Endothelial cell (in vitro differentiated cells): ENCODE results near the gene ADAP2. TPM values are rescaled to one million over a fixed set of nuclear protein-coding genes. Genes with fewer than 3 reads are reported as not detected.

ENCODE experiments used
- DNase-seq: peaks from one replicate; pipeline ENCODE4 v3.0.0; 2021; ENCODE audit warnings: low spot score
- H3K27ac Mint-ChIP-seq: one replicate; pipeline ENCODE4 v1.8.0; 2021; ENCODE audit warnings: mixed read lengths, inconsistent platforms; ENCODE audit not compliant: unreplicated experiment
- H3K27me3 Mint-ChIP-seq: one replicate; pipeline ENCODE4 v1.8.0; 2021; ENCODE audit warnings: mild to moderate bottlenecking, moderate library complexity, mixed read lengths, inconsistent platforms; ENCODE audit not compliant: unreplicated experiment
- H3K36me3 Mint-ChIP-seq: one replicate; pipeline ENCODE4 v1.8.0; 2021; ENCODE audit warnings: mild to moderate bottlenecking, low read depth, mixed read lengths, inconsistent platforms; ENCODE audit not compliant: unreplicated experiment
- H3K4me1 Mint-ChIP-seq: one replicate; pipeline ENCODE4 v1.8.0; 2021; ENCODE audit warnings: mild to moderate bottlenecking, mixed read lengths, inconsistent platforms; ENCODE audit not compliant: unreplicated experiment
- H3K4me3 Mint-ChIP-seq: one replicate; pipeline ENCODE4 v1.8.0; 2021; ENCODE audit warnings: mild to moderate bottlenecking, mixed read lengths, inconsistent platforms; ENCODE audit not compliant: unreplicated experiment
- H3K9me3 Mint-ChIP-seq: one replicate; pipeline ENCODE4 v1.8.0; 2021; ENCODE audit warnings: mixed read lengths, inconsistent platforms; ENCODE audit not compliant: unreplicated experiment
- total RNA-seq: library from RNA; stranded (reverse); fragmentation: NEBNext Ultra II Directional; extraction: Animal tissue kit (Norgen Biotek cat#: 25700); gene quantifications from one replicate; pipeline ENCODE4 v1.2.1, GENCODE V29; 2021; ENCODE audit not compliant: unreplicated experiment
- TF ChIP-seq, protein P1 (sequence below): fragments of 200-600 bp; sonication (generic); IDR thresholded peaks from one replicate; pipeline ENCODE4 v1.5.0; 2021; ENCODE audit warnings: antibody characterized with exemption; ENCODE audit not compliant: unreplicated experiment

The ADAP2 gene
- total RNA-seq, 1 donor from 2014 or later, result 0.95 TPM

DNA sequence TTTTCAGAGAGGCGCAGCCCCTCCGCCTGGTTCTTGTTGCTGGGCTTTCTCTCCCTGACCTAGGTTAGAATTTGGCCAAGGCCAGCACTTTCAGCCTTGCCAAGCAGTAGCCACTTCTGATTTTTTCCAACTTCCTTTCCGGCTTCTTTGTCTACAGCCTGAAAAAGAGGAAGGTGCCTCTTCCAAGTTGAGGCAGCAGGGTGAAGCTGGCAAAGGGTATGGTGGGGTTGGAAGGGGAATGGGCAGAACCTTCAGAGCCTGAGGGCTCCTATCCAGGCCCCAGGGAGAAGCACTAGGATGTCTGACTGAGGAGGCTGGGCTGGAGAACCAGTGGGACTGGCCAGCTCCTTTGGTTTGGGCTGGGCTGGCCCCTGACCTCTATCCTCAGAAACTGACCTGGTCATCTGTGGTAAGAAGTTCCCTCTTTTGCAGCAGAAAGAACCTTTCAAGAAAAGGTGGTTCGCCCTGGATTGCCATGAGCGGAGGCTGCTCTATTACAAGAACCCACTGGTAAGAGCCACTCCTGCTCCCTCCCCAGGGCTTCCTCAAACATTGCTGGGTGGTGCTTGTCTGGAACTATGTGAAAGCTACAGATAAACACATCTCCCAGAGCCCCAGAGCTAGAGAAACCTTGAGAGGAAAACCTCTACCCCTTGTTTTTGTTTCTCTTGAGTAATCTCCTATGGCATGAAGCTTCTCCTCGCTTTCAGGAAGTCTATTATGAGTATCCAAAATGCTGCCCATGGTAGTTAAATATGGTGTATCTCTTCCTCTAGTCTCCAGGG is 32.5 kb downstream of the ADAP2 start:
- no peaks in the 10 kb centered on the region for H3K9me3 Mint-ChIP-seq
- H3K4me3 Mint-ChIP-seq, result no peak overlapping the region
- H3K4me1 Mint-ChIP-seq, result peaks cover 10% of the 10 kb centered on the region
- H3K27me3 Mint-ChIP-seq, result peaks cover 1% of the 10 kb centered on the region
- TF ChIP-seq, protein P1, sequence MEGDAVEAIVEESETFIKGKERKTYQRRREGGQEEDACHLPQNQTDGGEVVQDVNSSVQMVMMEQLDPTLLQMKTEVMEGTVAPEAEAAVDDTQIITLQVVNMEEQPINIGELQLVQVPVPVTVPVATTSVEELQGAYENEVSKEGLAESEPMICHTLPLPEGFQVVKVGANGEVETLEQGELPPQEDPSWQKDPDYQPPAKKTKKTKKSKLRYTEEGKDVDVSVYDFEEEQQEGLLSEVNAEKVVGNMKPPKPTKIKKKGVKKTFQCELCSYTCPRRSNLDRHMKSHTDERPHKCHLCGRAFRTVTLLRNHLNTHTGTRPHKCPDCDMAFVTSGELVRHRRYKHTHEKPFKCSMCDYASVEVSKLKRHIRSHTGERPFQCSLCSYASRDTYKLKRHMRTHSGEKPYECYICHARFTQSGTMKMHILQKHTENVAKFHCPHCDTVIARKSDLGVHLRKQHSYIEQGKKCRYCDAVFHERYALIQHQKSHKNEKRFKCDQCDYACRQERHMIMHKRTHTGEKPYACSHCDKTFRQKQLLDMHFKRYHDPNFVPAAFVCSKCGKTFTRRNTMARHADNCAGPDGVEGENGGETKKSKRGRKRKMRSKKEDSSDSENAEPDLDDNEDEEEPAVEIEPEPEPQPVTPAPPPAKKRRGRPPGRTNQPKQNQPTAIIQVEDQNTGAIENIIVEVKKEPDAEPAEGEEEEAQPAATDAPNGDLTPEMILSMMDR, result no peak
- DNase-seq, result no peak
- no peaks in the 10 kb centered on the region for H3K36me3 Mint-ChIP-seq
- H3K27ac Mint-ChIP-seq, result no peak overlapping the region

DNA sequence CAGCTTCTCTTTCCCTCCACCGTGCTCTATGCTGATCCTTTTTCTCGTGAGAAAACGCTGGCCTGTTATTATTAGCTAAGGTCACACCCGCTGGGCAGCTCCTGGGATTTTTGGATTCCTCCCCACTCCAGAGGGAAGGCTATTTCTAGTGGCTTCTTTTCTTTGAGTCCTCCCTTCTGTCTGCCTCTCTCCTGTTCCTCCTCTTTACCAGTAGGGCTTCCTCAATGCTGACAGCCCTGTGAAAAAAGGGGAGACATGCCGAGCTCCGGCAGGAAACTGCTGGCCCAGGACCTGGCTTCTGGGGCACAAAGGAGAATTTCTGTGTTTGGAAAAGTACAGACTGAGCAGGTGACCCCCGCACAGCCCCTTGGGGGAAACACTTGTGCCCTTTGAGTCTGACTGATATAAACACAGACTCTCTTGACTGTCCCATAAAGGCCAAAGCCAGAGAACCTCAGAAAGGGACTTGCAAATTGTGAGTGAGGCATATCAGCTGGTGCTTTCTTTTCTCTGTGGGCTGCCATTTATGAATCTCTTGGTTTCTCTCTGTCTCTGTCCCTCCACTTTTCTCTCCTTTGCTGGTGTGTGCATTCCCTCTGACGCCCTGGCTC is 35.1 kb downstream of the ADAP2 start:
- DNase-seq, result no peak
- no peak overlapping the region for H3K4me3 Mint-ChIP-seq
- H3K4me1 Mint-ChIP-seq, result peaks cover 10% of the 10 kb centered on the region
- no peaks in the 10 kb centered on the region for H3K27me3 Mint-ChIP-seq
- no peak overlapping the region for H3K27ac Mint-ChIP-seq
- TF ChIP-seq, protein P1, result no peak
- no peaks in the 10 kb centered on the region for H3K36me3 Mint-ChIP-seq
- no peaks in the 10 kb centered on the region for H3K9me3 Mint-ChIP-seq

DNA sequence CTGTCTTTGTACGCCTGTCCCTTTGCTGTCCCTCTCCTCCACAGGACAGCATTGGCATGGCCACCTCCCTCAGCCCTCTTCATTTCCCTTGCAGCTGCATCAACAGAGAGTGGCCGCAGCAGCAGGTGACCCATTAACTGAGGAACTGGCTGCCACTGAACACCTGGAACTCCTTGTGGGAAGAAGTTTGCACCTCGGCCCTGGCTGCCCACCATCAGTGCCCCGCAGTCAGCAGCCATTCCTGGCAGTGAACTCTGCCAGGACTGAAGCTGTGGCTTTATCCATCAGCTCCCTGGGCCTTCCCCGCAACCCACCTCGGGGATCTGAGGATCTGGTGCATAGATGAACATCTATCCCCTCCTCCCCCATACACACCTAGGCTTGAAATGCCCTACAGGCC is 36.0 kb downstream of the ADAP2 start:
- Mint-ChIP-seq H3K4me1 (peaks cover 10% of the 10 kb centered on the region), H3K4me3 (no peak overlapping the region), H3K27me3 (no peaks in the 10 kb centered on the region), H3K27ac (no peak overlapping the region), H3K36me3 (no peaks in the 10 kb centered on the region), H3K9me3 (no peaks in the 10 kb centered on the region)
- no peak for DNase-seq
- TF ChIP-seq, protein P1, result no peak

DNA sequence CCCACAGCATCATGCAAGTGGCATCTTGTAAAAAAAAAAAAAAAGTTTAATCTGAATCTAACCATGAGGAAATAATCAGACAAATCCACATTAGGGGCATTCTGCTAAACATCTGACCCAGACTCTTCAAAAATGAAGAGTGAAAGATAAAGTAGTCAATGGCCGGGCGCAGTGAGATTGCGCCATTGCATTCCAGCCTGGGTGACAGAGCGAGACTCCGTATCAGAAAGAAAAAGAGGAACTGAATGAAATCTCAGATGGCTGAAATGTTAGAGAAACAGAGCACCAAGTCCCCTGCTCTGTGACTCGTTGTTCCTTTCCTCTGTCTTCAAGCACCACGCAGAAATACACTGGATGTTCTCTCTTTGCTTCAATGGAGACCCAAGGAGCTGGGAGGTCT is 36.4 kb downstream of the ADAP2 start:
- H3K4me1 Mint-ChIP-seq, result peaks cover 10% of the 10 kb centered on the region
- DNase-seq, result no peak
- TF ChIP-seq, protein P1, result no peak
- H3K27ac Mint-ChIP-seq, result no peak overlapping the region
- H3K27me3 Mint-ChIP-seq, result no peaks in the 10 kb centered on the region
- H3K4me3 Mint-ChIP-seq, result no peak overlapping the region
- no peaks in the 10 kb centered on the region for H3K36me3 Mint-ChIP-seq
- no peaks in the 10 kb centered on the region for H3K9me3 Mint-ChIP-seq
